Muscle of back (tissue), 11 donors: ENCODE data around the gene CR1. TPM values are rescaled to one million over a fixed set of nuclear protein-coding genes. Genes with fewer than 3 reads are reported as not detected.
"Not testable (repeated sequence)": the region's sequence is repeated elsewhere in the genome, so short reads cannot be mapped to it uniquely, and the experiment has no call there.

ENCODE experiments used
- DNase-seq, 3 donors: peaks; one replicate each; pipeline versions ENCODE4 v3.0.0 to v3.0.0-alpha.2; 2013
- polyA plus RNA-seq, 10 donors: library from polyadenylated mRNA; unstranded; fragments of 120-200 nt; gene quantifications; one replicate each; pipeline ENCODE4 v1.2.1, GENCODE V29; 2013; ENCODE audit not compliant: insufficient read length in 10 of 10

Gene CR1
- polyA plus RNA-seq, 10 donors = 0.78 to 2.2 (median 1.3) TPM

GRCh38 chr1:207502726-207503125 lies 6.8 kb downstream of the CR1 start:
- DNase-seq = no peak

GRCh38 chr1:207503950-207504349 lies 8.0 kb downstream of the CR1 start:
- no peak for DNase-seq

GRCh38 chr1:207504438-207504837 lies 8.5 kb downstream of the CR1 start:
- no peak for DNase-seq

GRCh38 chr1:207510444-207510843 lies 14.5 kb downstream of the CR1 start:
- no peak for DNase-seq

- no peak for DNase-seq
These were observed 18.9 kb downstream of the CR1 start for GRCh38 chr1:207514890-207515289.

GRCh38 chr1:207516729-207517128 lies 20.8 kb downstream of the CR1 start:
- no peak for DNase-seq

GRCh38 chr1:207518608-207519236 lies 22.8 kb downstream of the CR1 start:
- no peak for DNase-seq

- no peak for DNase-seq
These were observed 23.8 kb downstream of the CR1 start for GRCh38 chr1:207519505-207520399.

- DNase-seq = not testable (repeated sequence)
These were observed 24.7 kb downstream of the CR1 start for GRCh38 chr1:207520400-207521345.

- not testable (repeated sequence) for DNase-seq
These were observed 29.3 kb downstream of the CR1 start for GRCh38 chr1:207525239-207525638.

- not testable (repeated sequence) for DNase-seq
These were observed 32.4 kb downstream of the CR1 start for GRCh38 chr1:207528401-207528800.

- not testable (repeated sequence) for DNase-seq
These were observed 40.3 kb downstream of the CR1 start for GRCh38 chr1:207536263-207536662.

GRCh38 chr1:207546677-207547357 lies 50.9 kb downstream of the CR1 start:
- not testable (repeated sequence) for DNase-seq

- DNase-seq = not testable (repeated sequence)
These were observed 58.9 kb downstream of the CR1 start for GRCh38 chr1:207554823-207555222.

GRCh38 chr1:207565546-207566468 lies 69.8 kb downstream of the CR1 start:
- DNase-seq = peak in 2 of 3 donors; percentile 10 to 15

GRCh38 chr1:207571926-207572325 lies 76.0 kb downstream of the CR1 start:
- DNase-seq = not testable (repeated sequence)

GRCh38 chr1:207573074-207573473 lies 77.1 kb downstream of the CR1 start:
- DNase-seq = not testable (repeated sequence)

GRCh38 chr1:207575381-207575780 lies 79.4 kb downstream of the CR1 start:
- DNase-seq = not testable (repeated sequence)

GRCh38 chr1:207578796-207579435 lies 83.0 kb downstream of the CR1 start:
- no peak for DNase-seq

GRCh38 chr1:207579436-207579799 lies 83.5 kb downstream of the CR1 start:
- peak; percentile 10 to 34 (median 18) for DNase-seq
